Spinal cord (tissue), 10 donors: ENCODE results near the gene MAP3K6. TPM values are rescaled to one million over a fixed set of nuclear protein-coding genes. Genes with fewer than 3 reads are reported as not detected.
A peak's percentile ranks its signal among the peaks of the same experiment; 100 is the strongest.

Experiments
- DNase-seq, 6 donors: peaks; one replicate each; pipeline versions ENCODE4 v3.0.0 to v3.0.0-alpha.2; 2013 to 2015; ENCODE audit warnings: low spot score in 6 of 6, low read depth in 4 of 6
- H3K27ac ChIP-seq: one replicate; pipeline ENCODE4 v1.5.1; 2013; ENCODE audit warnings: low read depth, low read length, control low read depth
- H3K27me3 ChIP-seq: one replicate; pipeline ENCODE4 v1.6.1; 2013; ENCODE audit warnings: low read length; ENCODE audit not compliant: control insufficient read depth, insufficient read depth
- H3K36me3 ChIP-seq: one replicate; pipeline ENCODE4 v1.6.1; 2013; ENCODE audit warnings: low read length; ENCODE audit not compliant: control insufficient read depth, insufficient read depth
- H3K4me1 ChIP-seq: one replicate; pipeline ENCODE4 v1.6.1; 2013; ENCODE audit warnings: low read length; ENCODE audit not compliant: control insufficient read depth, insufficient read depth
- H3K4me3 ChIP-seq: one replicate; pipeline ENCODE4 v1.5.1; 2013; ENCODE audit warnings: low read depth, low read length, control low read depth
- H3K9me3 ChIP-seq: one replicate; pipeline ENCODE4 v1.6.1; 2013; ENCODE audit warnings: low read length; ENCODE audit not compliant: control insufficient read depth, insufficient read depth
- WGBS: methylation state at CpG from one replicate; pipeline ENCODE4 v1.1.5; 2013; ENCODE audit warnings: missing lambda C conversion rate; ENCODE audit not compliant: insufficient coverage; 5-methylcytosine and 5-hydroxymethylcytosine counted together
- polyA plus RNA-seq, 2 donors: library from polyadenylated mRNA; unstranded; fragments of 120-200 nt; gene quantifications; one replicate each; pipeline ENCODE4 v1.2.1, GENCODE V29; 2013; ENCODE audit not compliant: insufficient read length in 2 of 2
- total RNA-seq, 2 donors: library from RNA; depleted of rRNA in 1 of 2; stranded (reverse); fragments of 120-200 nt in 1 of 2; fragments of >200 nt in 1 of 2; gene quantifications; one replicate each; pipeline versions ENCODE4 v1.2.3 to v1.2.4, GENCODE V29; 2013 to 2014
- donor health status: healthy.

The MAP3K6 gene
- total and polyA plus RNA-seq, 4 donors, result 5.8 to 21.7 (median 10.1) TPM

DNA sequence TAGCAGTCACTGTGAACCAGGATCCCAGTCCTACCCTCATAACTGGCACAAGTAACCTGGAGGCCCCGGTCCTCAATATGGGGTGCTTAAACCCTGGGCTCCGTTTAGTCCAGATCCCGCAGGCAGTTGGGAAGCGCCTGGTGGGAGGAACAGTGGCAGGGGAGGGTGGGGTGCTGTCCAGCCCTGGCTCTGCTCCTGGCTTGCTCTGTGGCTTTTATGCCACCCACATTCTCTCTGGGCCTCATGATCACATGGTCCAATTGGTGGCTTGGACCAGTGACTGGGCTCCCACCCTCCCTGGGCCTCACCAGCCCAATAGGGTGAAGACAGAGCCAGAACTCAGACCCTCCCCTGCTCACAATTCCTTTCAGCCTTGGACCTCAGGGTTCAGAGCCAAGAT is 13.5 kb upstream of the MAP3K6 start:
- WGBS, result 85% methylated on average over 3 of the region's 4 CpGs
- Histone ChIP-seq H3K36me3 (no peaks in the 10 kb centered on the region), H3K27me3 (peaks cover 3% of the 10 kb centered on the region), H3K9me3 (no peaks in the 10 kb centered on the region), H3K27ac (no peak overlapping the region), H3K4me3 (no peak overlapping the region), H3K4me1 (peaks cover 23% of the 10 kb centered on the region)
- DNase-seq, result no peak

DNA sequence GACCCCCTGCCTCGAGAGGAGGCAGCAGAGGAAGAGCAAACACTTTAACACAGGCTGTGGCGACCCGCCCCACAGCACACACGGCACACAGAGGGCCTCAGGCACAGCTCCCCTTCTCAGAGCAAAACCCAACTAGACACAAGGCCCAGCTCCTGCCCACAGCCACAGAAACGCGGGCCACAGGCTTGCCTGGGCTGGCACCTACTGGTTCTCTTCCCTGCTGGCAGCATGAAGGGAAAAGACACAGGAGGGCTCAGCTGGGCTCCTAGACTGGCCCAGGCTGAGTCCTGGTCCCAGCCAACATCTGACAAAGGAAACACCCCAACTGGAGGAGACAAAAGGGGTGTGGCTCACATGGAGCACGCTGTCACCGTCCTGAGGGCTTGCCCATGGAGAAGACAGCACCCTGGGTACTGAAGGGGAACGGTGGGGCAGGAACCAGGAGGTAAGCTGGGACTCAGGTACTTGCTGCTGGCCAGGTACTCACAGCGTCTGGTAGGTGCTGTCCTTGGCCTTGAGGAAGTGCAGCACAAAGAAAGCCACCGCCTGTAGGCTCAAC is 12.9 kb upstream of the MAP3K6 start:
- H3K4me1 ChIP-seq, result peaks cover 23% of the 10 kb centered on the region
- no peaks in the 10 kb centered on the region for H3K36me3 ChIP-seq
- H3K27me3 ChIP-seq, result peaks cover 3% of the 10 kb centered on the region
- H3K27ac ChIP-seq, result no peak overlapping the region
- no peak overlapping the region for H3K4me3 ChIP-seq
- no peak for DNase-seq
- no peaks in the 10 kb centered on the region for H3K9me3 ChIP-seq
- 69% methylated on average over 11 of the region's 11 CpGs for WGBS

DNA sequence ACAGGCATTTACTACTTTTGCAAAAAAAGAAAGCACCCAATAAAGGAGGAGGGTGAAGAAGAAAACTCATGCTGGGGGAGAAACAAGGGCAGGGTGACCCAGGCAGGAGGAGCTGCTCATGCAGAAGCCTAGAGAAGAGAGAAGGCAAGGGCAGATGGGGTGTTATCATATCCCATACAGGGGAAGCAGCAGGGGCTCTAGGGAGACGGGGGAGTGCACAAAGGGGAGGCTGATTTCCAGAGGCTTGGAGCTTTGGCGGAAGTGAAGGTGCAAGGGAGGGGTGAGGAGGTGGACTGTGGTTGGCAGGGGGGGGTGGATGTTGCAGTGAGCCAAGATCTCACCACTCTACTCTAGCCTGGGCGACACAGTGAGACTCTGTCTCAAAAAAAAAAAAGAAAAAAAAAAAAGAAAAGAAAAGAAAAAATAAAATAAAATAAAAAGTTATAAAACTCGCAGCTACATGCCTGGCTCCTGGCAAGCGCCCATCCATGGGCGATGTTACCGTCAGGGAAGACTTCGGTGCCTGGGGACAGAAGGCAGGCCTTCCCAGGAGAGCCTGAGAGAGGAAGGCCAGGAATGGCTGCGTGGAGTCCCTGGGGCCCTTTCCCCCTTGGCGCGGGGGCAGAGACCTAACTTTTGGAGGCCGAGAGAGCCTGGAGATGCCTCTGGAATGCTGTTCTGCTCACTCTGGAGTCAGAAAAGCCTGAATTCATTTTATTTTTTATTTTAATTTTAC is 11.2 kb upstream of the MAP3K6 start:
- no peaks in the 10 kb centered on the region for H3K9me3 ChIP-seq
- H3K36me3 ChIP-seq, result no peaks in the 10 kb centered on the region
- peaks cover 21% of the 10 kb centered on the region for H3K4me1 ChIP-seq
- peaks cover 3% of the 10 kb centered on the region for H3K27me3 ChIP-seq
- no peak for DNase-seq
- H3K27ac ChIP-seq, result no peak overlapping the region
- 87% methylated on average over 7 of the region's 12 CpGs for WGBS
- H3K4me3 ChIP-seq, result no peak overlapping the region

DNA sequence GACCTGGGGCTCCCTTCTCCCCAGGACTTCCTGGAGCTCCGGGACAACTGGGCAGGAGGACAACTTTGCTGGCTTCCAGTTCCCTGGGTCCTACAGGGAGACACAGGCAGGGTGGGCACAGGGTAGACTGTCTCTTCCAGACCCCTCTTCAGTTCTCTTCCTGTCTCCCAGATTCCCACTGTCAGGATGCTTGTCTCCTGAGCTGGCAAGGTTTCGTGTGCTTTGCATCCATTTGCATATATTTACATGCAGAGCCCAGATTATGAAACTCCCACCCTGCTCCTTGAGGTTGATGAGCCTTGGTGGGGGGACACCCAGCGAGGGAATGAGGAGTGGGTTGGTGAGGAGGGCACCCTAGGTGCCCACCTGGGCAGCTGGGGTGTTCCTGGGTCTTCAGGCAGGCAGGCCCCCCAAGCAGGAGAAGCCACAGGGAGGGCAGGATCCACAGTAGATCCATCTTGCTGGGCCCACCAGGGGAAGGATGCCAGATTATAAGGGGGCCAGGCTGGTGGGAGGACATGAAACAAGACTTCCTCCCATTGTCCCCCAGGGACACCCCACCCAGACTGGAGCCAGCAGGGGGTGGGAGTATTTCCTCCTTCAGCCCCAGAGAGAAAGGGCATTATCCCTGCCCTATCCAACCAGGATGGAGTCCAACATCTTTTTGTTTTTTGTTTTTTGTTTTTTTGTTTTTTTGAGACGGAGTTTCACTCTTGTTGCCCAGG is 7.8 kb upstream of the MAP3K6 start, which contains the start of gene FCN3:
Gene FCN3 (minus strand): TSS at position 463 of the 725 bp plus-strand sequence. CDS start 6 bp downstream, at position 457.
- no peaks in the 10 kb centered on the region for H3K9me3 ChIP-seq
- 68% methylated on average over 2 of the region's 4 CpGs for WGBS
- H3K27me3 ChIP-seq, result no peaks in the 10 kb centered on the region
- no peak within 1 kb of the TSS for H3K27ac ChIP-seq
- peak in 1 of 6 donors; percentile 56 for DNase-seq
- no peak within 1 kb of the TSS for H3K4me3 ChIP-seq
- H3K36me3 ChIP-seq, result no peaks in the 10 kb centered on the region
- H3K4me1 ChIP-seq, result no peaks in the 10 kb centered on the region

DNA sequence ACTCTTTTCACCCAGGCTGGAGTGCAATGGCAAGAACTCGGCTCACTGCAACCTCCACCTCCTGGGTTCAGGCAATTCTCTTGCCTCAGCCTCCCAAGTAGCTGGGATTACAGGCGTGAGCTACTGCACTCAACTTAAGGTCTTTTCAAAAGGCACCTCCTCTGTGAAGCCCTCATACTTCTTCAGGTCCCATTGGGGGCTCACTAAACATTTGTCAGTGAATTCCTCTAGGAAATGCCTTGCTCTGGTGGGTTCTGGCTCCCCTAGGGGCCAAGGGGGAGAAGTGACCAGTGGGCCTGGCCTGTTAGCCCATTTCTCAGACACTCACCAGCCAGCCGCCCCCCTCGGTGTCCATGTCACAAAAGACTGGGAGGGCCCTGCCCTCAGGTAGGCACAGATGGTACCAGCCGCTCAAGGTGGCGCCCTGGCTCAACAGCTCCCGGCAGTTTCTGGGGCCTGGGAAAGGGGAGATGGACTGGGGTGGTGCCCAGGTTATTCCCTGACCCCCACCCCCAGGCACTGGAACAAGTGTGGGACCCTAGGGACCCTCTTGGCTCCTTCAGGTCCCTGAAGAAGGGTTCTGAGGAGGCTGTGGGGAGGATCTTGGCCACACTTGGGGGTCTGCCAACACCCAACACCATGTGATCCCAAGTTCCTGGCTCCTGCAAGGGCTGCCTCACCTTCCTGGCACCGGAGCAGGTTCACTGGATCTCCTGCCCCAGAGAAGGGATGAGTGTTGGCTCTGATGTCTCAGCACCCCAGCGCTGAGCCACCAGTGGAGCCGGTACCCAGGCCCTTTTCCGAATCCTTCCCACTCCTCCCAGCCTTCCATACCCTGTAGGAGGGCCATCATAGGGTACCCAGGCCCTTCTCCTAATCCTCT is 6.3 kb upstream of the MAP3K6 start:
- no peaks in the 10 kb centered on the region for H3K27me3 ChIP-seq
- 91% methylated on average over 9 of the region's 11 CpGs for WGBS
- no peak overlapping the region for H3K4me3 ChIP-seq
- DNase-seq, result no peak
- H3K27ac ChIP-seq, result no peak overlapping the region
- H3K36me3 ChIP-seq, result no peaks in the 10 kb centered on the region
- H3K4me1 ChIP-seq, result no peaks in the 10 kb centered on the region
- no peaks in the 10 kb centered on the region for H3K9me3 ChIP-seq

DNA sequence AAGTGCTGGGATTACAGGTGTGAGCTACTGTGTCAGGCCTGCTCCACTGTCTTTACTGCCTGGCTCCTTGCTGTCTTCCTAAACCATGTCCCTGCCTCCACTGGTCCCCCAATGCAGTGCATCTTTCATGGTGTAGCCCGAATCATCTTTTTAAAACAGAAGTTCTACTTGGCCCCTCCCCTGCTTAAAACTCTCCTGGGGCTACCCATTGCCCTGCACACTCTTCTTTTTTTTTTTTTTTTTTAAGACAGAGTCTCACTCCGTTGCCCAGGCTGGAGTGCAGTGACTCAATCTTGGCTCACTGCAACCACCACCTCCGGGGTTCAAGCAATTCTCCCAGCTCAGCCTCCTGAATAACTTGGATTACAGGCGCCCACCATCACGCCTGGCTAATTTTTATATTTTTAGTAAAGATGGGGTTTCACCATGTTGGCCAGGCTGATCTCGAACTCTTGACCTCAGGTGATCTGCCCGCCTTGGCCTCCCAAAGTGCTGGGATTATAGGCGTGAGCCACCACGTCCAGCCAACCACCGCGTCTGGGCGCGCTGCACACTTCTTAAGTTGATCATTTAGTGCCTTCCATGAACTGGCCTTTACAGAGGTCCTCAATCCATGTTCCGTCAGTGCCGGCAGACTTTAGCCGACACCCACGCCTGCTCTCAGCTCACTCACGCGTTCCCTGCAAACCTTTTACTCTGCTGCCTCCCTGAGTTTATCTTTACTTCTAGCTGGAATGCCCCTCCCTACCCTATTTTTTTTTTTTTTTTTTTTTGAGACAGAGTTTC is 5.5 kb upstream of the MAP3K6 start:
- no peaks in the 10 kb centered on the region for H3K36me3 ChIP-seq
- H3K4me3 ChIP-seq, result no peak overlapping the region
- no peak for DNase-seq
- H3K4me1 ChIP-seq, result peaks cover 1% of the 10 kb centered on the region
- H3K27me3 ChIP-seq, result peaks cover 6% of the 10 kb centered on the region
- no peaks in the 10 kb centered on the region for H3K9me3 ChIP-seq
- no peak overlapping the region for H3K27ac ChIP-seq
- WGBS, result 90% methylated on average over 13 of the region's 19 CpGs

DNA sequence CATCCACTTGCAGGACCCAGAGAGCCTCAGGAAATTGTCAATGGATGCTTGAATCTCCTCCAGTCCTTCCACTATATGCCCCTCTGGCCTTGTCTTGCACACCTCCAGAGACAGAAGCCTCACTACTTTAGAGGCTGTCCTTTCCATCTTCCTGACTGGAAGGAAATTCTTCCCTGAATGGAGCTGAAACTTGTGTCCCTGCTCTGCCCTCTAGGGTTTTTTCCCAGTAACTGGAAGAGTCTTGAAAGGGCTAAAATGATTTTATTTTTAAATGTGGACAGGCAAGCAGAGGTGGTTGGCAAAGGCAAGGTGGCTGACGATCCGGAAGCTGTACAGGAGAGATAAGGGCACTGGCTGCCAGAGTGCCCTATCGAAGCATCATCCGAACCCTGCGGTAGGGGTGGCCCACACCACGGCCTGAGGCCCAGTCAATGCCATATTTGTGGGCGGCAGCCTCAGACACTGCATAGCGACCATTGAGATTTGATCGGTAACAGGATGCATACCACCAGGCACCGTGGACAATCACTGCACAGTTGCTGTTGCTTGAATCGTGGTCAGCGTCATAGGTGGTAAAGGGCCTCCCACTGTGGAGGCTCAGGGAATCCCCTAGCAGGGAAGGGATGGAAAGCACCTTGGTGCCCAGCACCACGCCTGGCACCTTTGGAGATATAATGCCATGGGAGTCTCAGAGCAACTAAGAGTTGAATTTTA is 2.3 kb upstream of the MAP3K6 start:
- Histone ChIP-seq H3K4me3 (no peak overlapping the region), H3K27ac (no peak overlapping the region), H3K36me3 (peaks cover 2% of the 10 kb centered on the region), H3K4me1 (peaks cover 25% of the 10 kb centered on the region), H3K9me3 (no peaks in the 10 kb centered on the region), H3K27me3 (peaks cover 13% of the 10 kb centered on the region)
- no peak for DNase-seq
- 76% methylated on average over 13 of the region's 13 CpGs for WGBS

DNA sequence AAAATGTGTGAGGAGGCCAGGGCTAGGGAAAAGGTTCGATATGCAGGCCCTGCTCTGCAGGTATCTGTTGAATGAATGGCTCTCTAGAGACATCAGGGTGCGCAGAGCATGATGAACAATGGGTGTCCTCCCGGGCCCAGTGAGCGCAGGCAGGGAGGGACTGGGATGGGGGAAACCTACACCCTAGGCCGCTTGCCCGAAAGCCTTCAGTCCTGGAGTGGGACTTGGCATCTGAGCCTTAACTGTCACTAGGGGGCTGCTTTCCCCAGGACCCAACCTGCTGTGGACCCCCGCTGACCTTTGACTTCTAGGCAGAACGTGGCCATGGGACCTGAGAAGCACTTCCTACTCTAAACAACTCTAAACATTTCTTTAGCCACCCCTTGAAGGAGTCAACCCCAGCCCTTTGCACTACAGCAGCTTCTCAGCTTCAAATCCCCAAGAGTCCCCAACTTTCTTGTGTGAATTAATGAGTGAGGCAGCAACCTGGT is 444 bp upstream of the MAP3K6 start:
- peak overlapping the region; percentile 61 for H3K4me3 ChIP-seq
- H3K4me1 ChIP-seq, result peaks cover 25% of the 10 kb centered on the region
- no peak for DNase-seq
- peak overlapping the region; percentile 92 for H3K27ac ChIP-seq
- H3K27me3 ChIP-seq, result peaks cover 13% of the 10 kb centered on the region
- peaks cover 5% of the 10 kb centered on the region for H3K36me3 ChIP-seq
- 35% methylated on average over 8 of the region's 8 CpGs for WGBS
- H3K9me3 ChIP-seq, result no peaks in the 10 kb centered on the region
